GM18511 (cell line): Measurements from ENCODE around the gene BLM.
A peak's percentile ranks its signal among the peaks of the same experiment; 100 is the strongest.
"Not testable (repeated sequence)": the region's sequence is repeated elsewhere in the genome, so short reads cannot be mapped to it uniquely, and the experiment has no call there.

ENCODE experiments used
- ATAC-seq: cut with Tn5 transposase; IDR thresholded peaks from one replicate; pipeline ENCODE4 v1.9.1; 2021; ENCODE audit warnings: mild to moderate bottlenecking, moderate library complexity; ENCODE audit not compliant: unreplicated experiment

BLM gene

DNA sequence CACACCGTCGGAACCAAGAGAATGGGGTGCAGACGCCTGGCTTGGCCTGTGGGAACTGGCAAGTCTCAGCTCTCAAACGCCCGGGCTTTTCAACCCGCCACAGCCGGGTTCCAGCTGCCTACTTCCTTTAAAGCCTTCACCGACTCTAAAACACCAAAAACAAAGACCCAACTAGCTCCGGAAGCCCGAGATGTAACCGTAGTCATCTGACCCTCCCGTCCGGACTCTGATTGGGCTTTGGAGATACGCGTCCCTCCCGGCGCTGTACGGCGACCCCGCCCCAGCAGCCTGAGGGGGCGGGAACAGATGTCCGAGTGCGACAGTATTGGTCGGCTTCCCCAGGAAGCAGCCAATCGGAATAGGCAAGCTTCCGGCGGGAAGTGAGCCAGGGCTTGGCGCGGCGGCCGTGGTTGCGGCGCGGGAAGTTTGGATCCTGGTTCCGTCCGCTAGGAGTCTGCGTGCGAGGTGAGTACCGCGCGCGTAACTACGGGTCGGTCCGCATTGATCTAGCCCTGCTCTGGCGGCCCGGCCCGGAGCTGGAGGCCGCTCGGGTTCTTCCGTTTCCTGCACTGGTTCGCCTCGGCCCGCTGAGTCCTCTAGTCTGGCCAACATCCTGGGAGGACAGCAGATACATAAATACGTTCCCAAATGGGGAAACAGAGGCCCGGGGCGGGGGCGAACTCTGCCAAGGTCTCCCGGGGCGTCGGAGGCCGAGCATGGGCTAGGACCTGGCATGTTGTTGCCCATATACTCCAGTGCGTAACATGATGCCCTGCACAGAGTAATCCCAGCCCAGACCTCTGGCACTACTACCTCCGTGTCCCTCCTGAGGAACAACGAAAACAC lies at the start of gene BLM:
TSS of gene BLM (plus strand) at position 371 of the 846 bp plus-strand sequence. CDS start 30,047 bp downstream, outside the sequence.
- ATAC-seq: peak; percentile 98

GRCh38 chr15:90667755-90668345 lies 49.3 kb upstream of the BLM start:
- not testable (repeated sequence) for ATAC-seq

GRCh38 chr15:90670631-90671030 lies 46.5 kb upstream of the BLM start:
- not testable (repeated sequence) for ATAC-seq

DNA sequence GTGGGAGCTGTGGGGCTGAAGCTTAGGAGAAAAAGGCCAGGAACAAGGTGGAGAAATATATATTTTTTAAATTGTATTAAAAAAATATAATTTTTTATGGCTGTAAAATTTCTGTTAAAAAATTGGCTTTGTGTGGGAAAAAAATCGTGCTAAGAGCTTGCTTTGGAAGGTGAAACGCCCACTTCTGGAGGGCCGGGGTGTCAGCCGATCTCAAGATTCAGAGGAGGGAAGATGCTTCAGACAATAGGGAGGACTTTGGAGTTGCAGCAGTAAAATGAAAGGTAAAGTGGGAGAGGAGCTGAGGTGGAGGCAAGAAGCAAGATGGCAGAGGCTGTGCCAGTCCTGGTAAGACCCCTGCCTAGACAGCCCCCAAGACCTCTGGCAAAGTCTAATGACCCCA lies 45.9 kb upstream of the BLM start:
- no peak for ATAC-seq

- not testable (repeated sequence) for ATAC-seq
Measured at GRCh38 chr15:90673357-90673756, 43.8 kb upstream of the BLM start.

GRCh38 chr15:90674476-90674875 lies 42.7 kb upstream of the BLM start:
- no peak for ATAC-seq

DNA sequence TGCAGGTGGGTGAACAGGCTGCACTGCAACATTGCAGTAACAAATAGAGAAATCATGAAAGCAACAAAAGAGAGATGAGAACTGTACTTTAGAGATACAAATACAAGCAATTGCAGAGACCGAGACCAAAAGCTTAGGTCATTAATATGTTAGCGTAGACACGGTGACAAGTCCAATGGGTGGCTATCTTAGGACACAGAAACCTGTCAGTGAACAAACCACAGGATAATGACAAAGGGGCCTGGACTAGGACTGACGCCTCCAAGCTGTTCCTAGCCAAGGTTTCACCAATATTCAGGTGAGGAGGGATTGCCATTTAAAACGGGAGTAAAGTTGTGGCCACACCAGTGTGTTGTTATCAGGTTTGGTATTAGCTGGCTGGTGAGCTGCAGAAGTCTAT lies 41.7 kb upstream of the BLM start:
- ATAC-seq: no peak

DNA sequence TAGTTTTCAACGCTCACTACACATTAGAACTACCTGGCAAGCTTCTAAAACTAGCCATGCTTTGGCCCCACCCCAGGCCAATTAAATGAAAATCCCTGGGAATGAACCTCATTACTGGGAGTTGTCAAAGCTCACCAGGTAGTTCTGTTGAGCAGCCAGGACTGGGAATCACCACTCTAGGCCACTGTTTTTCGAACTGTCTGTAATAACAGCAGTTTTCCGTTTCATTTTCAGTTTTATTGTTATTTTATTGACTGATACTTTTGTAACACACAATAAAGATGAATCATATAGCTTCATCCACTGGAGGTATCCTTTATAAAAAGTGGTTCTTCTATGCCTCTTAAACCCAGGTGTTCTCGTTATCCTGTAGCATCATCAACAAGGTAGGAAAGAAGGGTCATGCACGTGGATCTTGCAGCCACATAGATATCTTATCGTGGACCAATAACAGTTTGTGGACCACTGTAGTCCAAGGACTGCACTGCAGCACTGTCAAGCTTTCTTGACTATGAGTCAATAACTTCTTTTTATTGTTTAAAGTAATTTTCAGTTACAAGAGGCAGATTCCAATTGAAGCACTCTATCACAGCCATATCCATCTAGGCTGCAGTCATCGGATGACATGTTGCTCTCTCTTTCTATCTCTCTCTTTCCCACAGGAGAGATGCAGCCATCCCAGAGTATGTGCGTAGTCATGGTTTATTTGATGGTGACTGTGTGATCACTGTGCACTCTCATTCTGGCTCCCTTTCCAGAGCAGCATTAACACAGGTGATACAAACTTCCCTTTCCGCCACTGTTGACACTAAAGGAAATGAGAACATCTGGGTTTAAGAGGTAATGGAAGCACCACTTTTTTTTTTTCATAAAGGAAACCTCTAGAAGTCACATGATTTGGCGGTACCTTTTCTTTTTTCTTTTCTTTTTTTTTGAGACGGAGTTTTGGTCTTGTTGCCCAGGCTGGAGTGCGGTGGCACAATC lies 39.0 kb upstream of the BLM start:
- ATAC-seq: no peak

DNA sequence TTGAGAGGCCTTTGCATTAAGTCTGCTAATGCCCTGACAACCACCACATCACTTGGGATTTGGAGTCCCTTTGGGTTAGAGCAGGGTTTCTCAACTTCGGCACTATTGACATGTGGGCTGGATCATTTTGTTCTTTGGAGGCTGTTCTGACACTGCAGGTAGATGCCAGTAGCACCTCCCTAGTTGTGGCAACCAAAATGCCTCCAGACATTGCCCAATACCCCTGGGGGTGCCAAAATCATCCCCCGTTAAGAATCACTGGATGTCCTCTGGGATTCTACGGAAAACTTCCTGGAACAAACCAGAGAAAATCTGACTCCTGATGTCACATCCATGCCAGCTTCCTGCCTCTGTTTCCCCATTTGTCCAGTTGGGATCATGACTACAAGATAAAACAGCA lies 37.2 kb upstream of the BLM start:
- no peak for ATAC-seq

DNA sequence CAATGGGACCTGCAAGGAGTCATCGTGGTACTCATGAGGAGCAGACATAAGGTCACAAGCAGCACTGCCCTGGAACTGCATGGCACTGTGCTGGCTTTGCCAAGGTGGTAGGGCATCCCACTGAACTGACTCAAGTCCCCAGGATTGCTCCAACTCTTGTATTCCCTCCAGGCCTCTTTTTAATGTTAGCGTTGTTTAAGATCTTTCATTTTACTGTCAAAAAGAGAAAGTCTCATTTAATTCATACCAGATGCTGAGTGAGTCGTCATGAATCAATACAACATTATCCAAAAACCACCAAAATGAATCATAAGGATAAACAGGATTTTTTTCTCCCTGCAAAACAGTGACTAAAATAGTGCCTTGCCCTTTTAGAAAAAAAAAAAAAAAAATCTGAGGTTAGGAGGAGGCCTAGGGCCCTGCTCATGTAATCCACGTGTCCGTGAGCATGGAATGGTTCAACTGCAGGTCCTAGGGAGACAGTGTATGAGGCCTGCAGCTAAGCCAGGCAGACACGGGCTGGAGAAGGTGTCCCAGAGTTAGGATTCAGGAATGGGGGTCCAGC lies 36.7 kb upstream of the BLM start:
- ATAC-seq: no peak

DNA sequence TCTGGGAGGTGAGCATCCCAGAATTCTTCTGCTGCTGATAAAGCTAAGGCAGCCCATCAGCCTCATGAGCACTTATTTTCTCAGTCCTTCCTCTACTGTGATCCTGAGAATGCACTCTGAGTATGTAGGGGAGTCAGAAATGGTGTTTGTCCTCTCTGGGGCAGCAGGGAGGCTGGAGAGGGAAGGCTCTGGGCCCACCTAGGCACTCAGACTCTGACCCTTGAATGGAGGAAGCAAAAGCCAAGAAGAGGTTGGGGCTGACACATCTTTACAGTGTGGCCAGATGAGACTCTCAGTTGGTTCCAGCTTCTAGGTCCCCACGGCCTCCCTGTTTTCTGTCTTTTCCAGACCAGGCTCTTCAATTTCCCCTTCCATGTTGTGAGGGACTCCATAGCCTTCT lies 36.1 kb upstream of the BLM start:
- ATAC-seq: no peak

DNA sequence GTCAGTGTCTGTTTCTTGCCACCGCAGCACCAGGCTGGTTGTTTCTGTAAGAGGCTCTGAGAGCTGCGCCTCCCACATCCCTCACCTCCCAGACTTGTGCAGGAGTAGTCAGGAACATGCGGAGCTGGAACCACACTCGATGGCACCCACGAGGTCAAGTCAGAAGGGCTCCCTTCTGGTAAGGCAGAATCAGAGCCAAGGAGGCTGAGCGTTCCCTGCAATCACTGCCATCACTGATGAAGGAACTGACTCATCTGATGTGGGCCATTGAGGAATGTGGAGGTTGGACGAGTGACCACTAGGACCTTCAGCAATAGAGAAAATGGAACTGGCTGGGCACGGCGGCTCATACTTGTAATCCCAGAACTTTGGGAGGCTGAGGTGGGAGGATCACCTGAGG lies 35.7 kb upstream of the BLM start:
- ATAC-seq: no peak

- no peak for ATAC-seq
Measured at GRCh38 chr15:90683371-90683770, 33.8 kb upstream of the BLM start.

- ATAC-seq: no peak
Measured at GRCh38 chr15:90683876-90684275, 33.3 kb upstream of the BLM start.

- no peak for ATAC-seq
Measured at GRCh38 chr15:90684281-90684680, 32.9 kb upstream of the BLM start.

DNA sequence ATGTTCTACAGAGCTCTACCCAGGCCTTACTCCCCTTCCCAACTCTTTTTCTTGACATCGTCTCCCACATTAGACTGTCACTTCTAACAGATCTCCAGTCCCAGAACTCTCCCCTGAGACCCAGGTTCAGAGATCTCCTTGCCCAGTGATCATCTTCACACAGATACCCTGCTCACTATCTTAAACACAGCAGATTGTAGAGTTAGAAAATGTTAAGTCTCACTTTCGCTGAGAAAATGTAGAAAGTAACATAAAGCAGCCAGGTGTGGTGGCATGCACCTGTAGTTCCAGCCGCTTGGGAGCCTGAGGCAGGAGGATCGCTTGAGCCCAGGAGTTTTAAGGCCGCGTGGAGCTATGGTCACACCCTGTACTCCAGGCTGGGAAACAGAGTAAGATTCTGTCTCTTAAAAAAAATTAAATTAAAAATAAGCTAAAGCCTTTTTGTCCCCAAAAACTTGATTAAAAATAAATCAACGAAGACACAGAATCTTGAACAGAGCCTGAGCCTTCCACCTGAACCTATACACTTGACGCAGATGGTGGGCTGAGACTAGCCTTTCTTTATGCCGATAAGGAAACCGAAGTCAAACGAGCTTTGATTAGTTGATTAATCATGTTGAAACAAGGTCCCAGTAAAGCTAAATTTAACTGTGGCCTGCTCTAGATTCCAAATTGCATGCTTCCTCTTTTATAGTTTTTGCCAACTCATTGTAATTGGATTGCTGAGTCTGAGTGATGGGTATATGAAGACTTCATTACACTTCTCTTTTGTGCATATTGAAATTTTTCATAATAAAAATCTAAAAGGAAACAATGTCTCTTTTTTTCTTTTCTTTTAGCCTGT lies 31.3 kb upstream of the BLM start:
- ATAC-seq: peak; percentile 48

DNA sequence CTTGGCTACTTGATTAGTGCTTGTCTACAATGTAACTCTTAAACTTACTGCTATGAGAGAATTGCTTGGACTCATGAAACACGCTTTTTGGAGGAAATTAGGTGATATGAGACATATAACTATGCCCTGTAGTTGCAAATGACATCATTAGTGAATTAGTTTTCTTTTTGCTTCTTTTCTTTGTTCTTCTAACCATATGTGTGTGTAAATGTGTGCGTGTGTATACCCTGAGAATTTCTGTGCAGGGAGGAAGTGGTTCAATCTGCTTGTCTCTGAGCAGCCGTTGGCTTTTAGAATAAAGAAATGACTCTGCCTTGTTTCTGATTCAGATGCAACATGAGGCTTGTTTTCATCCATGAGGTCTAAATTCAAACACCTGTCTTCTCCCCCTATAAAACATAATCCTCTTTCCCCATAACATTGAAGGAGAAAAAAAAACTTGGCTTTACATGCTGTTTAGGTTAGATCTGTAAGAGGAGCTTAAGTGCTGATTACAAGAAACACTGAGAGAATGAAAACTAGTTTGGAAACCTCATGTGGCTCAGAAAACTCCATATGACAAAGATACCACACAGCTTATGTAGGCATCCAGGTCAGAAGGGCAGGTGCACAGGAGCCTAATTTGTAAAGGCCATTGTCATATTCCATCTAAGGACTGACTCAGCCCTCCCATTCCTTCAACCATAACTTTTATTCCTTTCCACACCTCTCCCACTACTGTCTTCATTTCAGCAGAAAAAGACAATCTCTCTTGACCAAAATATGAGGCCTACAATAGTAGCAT lies 30.5 kb upstream of the BLM start:
- ATAC-seq: peak; percentile 91

GRCh38 chr15:90689326-90689961 lies 27.7 kb upstream of the BLM start:
- ATAC-seq: not testable (repeated sequence)

DNA sequence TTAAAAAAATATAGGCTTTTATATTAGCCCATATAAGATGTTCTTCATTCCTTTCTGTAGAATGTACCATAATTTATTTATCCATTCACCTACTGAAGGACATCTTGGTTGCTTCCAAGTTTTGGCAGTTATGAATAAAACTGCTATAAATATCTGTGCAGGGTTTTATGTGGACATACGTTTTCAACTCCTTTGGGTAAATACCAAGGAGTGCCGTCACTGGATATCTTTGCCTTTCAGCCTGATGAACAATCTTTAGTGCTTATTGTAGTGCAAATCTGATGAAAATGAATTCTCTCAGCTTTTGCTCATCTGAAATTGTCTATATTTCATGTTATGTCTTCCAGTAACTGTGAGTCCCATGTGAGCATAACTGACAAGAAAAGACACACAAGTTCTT lies 26.6 kb upstream of the BLM start:
- no peak for ATAC-seq
